ENCODE data around the gene MKX.

Gene MKX

DNA sequence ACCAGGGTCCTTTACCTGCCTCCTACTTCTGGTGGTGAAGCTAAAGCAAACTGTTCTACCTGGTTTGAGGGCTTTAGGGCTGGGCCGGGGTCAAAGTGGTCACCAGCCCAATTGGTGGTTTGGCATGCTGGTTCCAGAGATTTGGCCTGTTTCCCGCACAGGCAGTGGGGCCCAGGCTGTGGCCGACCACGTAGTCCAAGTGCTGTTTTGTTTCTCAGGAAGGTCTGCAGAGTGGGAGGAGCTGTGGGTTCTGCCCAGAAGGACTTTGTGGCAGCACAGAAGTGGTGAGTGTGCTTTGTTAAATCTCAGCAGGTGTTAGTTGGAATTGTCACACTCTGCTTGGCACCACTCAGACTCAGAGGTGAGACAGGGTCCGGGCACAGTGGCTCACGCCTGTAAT, 85.8 kb downstream of the MKX start:
- in situ Hi-C loops (cut with MboI; ENCODE audit: low sequenced_read_pairs): loop anchor here (10.0 kb wide), 1 partner anchor 215 kb away; no protein-coding TSS in a partner anchor

DNA sequence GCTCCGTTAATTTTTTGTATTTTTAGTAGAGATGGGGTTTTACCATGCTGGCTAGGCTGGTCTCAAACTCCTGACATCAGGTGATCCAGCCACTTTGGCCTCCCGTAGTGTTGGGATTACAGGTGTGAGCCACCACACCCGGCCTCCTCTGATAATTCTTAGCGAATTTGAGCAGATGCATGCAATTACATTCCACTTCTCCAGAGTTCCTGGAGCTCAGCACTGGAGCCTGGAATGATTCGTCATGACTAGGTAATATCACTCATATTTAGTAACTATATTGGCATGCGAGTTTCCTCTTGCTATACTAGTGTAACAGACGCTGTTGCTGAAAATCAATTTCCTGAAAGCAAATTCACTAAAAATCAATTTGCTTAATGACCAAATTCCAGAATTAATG, 86.8 kb downstream of the MKX start:
- in situ Hi-C loops (cut with MboI; ENCODE audit: low sequenced_read_pairs): loop anchor here (10.0 kb wide), 1 partner anchor 214 kb away; no protein-coding TSS in a partner anchor

DNA sequence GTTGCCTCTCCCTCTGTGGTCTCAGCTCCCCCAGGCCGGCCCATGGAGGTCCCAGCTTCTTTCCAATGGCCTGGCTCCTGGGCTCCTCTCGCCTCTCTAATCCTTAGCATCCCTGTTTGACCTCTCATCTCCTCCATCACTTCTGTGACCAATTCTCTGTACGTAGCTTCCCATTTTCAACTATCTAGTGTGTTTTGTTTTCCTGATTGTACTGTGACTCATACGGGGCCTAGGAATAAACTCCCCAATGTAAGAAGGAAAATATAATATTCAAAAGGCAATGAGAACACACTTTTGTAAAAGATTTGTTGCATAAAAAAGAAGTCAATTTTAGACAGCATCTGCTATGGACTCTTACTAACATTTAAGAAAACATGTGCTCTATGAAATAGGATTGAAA, 90.3 kb downstream of the MKX start:
- in situ Hi-C loops (cut with MboI; ENCODE audit: low sequenced_read_pairs): loop anchor here (10.0 kb wide), 1 partner anchor 210 kb away; no protein-coding TSS in a partner anchor

DNA sequence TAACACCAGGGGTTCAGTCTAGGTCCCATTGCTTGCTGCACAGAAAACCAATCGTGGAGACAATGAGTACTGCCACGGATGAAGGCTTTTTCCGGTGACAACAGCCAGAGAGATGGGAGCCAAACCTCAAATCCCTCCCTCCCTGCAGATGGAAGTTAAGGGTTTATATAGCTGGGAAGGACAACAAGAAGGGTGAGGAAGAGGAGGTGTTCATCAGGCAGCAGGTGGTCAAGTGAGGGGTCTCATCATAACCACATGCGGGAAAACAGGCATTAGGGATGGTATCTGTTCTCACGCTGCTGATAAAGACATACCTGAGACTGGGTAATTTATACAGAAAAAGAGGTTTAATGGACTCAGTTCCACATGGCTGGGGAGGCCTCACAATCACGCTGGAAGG, 91.3 kb downstream of the MKX start:
- in situ Hi-C loops (cut with MboI; ENCODE audit: low sequenced_read_pairs): loop anchor here (10.0 kb wide), 1 partner anchor 209 kb away; no protein-coding TSS in a partner anchor

DNA sequence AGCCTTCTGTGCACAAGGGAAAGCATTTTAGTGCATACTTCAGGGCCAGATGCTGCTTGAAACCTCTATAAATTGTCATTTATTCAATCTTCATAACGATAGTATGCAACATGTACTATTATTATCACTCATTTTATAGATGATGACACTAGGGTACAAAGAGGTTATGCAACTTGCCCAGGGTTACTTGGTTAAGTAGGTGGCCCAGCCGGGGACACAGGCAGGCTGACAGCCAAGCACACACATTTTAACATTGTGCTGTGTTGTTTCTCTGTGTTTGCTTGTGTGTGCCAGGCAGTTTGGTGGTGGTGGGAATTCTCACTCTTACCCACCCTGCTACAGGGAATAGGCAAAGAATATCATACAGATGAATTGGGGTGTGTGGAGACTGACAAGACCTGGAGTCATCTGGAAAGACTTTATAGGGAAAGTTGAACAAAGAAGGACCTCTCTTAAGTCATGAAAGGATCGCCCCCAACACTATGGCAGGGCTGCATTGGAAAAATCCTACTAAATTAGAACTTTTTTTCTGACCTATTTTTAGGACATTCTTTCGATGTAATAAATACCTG, 98.9 kb downstream of the MKX start:
- in situ Hi-C loops (cut with MboI; ENCODE audit: low sequenced_read_pairs): no loop called here

DNA sequence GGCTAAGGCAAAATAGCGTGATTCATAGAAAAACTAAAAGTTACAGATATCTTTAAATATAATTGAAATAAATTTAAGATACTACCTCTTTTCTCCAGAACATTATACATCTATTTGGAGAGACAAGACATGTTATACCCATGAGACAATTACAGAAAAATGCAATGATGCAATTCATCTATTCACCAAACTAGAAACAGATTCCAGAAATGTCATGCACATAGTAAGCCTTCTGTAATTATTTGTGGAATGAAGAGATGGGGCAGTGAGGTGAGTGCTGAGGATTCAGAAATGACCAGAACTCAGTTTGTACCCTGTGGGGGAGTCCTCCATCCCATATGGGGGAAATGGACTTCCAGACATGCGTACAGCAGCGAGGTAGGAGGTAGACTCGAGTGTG, 99.4 kb downstream of the MKX start:
- in situ Hi-C loops (cut with MboI; ENCODE audit: low sequenced_read_pairs): no loop called here

DNA sequence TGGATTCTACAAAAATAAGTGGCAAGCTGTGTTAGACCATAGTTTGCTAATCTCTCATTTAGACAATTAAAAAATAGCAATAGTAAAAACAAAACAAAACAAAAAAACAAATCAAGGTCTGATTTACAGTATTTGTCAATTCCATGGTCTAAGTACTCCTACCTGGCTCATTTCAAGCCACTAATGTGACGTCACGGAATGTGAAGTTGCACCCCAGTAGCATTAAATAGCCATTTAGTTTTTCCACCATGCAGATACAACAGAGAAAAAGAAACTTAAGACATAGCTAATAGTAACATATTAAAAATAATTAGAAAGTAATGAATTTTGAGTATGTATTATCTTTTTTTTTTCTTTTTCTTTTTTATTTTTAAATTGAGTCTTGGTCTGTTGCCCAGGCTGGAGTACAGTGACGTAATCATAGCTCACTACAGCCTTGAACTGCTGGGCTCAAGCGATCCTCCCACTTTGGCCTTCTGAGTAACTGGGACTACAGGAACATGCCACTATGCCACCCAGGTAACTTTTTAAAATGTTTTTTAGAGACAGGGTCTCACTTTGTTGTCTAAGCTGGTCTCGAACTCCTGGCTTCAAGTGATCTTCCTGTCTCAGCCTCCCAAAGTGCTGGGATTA, 101.2 kb downstream of the MKX start:
- in situ Hi-C loops (cut with MboI; ENCODE audit: low sequenced_read_pairs): no loop called here

DNA sequence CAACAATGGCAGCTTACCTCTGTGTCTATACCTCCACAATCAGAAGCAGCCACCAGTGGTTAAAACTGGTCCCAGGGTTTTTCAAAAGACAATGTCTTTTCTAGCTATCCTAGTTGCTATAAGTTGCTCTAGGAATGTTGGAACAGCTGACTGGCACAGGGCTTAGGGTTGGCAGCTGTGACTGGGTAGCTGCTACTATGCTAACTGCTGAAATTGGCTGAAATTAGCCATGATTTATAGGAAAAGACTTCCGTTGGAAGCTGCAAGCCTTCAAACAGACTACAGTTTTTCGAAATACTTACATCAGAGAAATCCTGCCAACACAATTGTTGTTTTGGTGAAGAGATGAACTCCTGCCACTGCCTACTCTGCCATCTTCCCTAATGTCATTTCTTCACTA, 102.3 kb downstream of the MKX start:
- in situ Hi-C loops (cut with MboI; ENCODE audit: low sequenced_read_pairs): no loop called here

DNA sequence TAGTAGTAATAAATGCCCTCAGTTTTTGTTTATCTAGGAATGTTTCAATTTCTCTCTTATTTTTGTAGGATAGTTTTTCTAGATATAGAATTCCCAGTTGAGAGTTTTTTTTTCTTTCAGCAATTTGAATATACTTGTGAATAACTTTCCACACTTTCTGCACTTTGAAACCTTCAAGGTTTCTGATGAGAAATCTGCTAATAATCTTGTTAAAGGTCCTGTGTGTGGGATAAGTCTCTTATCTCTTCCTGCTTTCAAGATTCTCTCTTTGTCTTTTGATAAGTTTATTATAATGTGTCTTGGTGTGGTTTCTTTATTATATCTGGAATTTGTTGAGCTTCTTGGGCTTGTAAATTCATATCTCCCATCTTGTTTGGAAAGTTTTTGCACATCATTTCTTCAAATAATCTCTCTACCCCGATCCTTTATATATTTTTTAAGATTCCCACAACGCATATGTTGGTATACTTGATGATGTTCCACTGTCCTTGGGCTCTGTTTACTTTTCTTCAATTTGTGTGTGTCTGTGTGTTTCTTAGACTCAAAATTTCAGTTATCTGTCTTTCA, 103.5 kb downstream of the MKX start:
- in situ Hi-C loops (cut with MboI; ENCODE audit: low sequenced_read_pairs): no loop called here

DNA sequence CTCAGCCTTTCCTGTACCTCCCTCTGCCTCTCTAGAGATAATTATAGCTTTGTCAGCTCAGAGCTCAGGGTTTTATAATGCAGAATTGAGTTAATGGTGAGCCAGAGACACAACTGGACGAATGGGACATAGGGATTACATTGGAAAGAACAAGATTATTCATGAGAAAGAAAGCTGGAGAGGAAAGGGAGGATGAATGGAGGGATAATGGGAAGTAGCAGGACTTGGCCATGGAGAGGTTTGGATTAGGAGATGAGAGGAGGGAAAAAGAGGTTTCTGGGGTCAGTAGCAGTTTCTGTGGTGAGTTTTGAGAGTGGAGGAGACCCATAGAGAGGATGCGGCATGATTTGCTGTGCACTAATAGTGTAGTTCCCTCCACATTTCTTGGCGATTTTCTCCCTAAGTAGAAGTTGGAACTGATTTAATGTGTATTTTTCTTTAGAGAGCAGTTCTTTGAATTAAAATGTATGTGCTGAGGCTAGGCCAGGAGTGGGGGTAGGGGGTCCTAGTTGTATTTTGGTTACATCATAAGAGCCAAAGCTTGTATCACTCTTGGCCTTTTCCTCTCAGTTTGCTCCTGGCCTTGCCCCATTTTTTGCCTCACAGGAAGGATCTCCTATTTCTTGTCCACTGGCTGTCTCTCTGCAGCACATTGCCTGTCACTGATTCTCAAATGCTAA, 107.4 kb downstream of the MKX start:
- in situ Hi-C loops (cut with MboI; ENCODE audit: low sequenced_read_pairs): no loop called here

DNA sequence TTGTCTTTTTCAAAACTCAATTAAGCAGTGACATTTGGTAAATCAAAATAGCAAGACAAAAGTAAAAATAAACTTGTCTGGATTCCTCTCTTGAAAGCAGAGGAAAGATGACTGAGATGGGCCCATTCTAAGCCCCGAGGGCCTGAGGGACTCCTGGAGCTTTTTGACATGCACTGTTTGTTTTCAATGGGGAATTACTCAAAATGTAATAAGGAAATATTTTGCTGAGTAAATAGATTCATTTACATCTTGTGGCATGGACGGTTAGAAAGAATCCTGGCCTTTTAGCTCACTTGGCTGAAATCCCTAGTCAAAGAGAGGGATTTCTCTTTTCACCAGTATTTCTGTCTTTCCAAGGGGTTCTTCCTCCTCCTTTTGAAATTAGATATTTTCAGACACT, 108.0 kb downstream of the MKX start:
- in situ Hi-C loops (cut with MboI; ENCODE audit: low sequenced_read_pairs): no loop called here

DNA sequence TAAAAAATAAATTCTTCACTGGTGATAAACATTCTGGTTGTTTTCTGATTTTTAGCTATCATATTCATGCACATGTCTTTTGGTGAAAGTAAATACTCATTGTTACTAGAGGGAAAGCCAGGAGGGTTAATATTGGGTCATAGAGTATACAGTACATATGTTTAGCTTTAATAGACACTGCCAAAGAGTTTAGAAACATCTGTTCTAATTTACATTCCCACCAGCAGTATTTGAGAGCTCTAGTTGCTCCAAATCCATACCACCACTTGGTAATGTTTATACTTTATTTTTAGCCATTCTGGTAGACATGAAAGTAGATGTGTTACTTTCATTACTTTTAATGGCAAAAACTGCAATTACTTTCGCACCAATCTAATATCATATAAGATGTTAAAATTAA, 108.8 kb downstream of the MKX start:
- in situ Hi-C loops (cut with MboI; ENCODE audit: low sequenced_read_pairs): no loop called here

DNA sequence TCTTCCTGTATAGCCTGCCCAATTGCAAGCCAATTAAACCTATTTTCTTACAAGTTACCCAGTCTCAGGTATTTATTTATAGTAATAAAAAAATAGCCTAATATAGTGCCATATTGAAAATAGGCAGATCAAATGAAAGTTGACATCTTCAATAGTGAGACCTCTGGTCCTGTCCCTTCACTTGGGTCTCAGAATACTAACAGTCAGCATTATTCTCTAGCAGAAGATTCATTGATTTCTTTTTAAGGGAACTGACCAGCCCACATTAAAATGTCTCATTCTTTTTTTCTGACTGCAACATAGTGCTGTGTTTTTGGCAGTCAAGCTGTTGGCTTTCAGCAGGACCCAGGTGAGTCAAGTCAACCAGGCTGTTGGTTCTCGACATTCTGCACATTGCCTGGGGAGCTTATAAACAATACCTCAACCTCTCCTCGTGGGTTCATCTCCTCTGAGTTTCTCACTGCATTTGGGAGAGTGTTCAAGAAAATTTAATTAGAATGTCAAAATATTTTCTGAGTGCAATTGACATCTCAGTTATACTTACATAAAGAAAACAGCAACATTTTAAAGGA, 109.8 kb downstream of the MKX start:
- in situ Hi-C loops (cut with MboI; ENCODE audit: low sequenced_read_pairs): no loop called here

DNA sequence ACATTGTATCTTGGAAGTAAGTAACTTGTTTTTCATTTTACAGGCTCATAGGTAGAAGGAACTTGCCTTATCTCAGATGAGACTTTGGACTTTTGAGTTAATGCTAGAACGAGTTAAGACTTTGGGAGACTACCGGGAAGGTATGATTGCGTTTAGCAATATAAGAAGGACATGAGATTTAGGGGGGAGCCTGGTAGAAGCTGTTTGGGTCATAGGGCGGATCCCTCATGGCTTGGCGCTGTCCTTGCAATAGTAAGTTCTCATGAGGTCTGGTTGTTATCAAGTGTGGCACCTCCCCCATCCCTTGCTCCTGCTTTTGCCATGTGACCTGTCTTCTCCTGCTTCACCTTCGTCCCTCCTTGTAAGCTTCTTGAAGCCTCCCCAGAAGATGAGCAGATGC, 110.3 kb downstream of the MKX start:
- in situ Hi-C loops (cut with MboI; ENCODE audit: low sequenced_read_pairs): no loop called here

DNA sequence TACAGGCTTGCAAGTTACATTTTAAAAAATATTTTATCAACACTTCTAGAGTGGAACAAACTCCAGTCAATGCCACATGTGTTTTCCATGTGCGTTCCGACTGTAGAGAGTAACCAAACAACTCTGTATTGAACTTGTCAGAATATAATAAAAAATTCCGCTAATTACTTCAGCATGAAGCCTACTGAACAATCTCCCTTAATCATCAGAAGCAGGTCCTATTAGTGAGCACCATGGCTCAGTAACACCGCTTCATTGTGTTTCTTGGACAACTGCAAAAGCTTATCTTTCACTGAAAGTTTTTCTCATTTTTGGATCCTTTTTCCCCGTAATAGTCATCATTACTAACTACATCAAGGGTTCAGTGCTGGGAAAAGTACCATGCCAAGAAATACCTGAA, 117.0 kb downstream of the MKX start:
- in situ Hi-C loops (cut with MboI; ENCODE audit: low sequenced_read_pairs): no loop called here

DNA sequence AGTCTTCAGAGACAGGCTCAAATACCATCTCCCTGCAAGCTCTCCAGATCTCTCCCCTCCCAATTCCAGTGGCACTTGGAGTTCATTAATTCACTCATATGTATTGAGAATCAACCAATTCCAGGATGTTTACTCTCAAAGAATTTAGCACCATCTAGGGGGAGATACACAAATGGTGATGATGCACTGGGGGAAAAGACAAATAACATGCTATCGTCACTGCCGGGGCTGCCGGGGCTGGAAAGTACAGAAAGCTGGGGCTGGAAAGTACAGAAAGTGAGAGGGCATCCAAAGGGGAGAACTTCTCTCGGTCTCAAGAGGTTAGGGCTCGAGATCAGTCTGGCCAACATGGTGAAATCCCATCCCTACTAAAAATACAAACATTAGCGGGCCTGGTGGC, 118.7 kb downstream of the MKX start:
- in situ Hi-C loops (cut with MboI; ENCODE audit: low sequenced_read_pairs): no loop called here

DNA sequence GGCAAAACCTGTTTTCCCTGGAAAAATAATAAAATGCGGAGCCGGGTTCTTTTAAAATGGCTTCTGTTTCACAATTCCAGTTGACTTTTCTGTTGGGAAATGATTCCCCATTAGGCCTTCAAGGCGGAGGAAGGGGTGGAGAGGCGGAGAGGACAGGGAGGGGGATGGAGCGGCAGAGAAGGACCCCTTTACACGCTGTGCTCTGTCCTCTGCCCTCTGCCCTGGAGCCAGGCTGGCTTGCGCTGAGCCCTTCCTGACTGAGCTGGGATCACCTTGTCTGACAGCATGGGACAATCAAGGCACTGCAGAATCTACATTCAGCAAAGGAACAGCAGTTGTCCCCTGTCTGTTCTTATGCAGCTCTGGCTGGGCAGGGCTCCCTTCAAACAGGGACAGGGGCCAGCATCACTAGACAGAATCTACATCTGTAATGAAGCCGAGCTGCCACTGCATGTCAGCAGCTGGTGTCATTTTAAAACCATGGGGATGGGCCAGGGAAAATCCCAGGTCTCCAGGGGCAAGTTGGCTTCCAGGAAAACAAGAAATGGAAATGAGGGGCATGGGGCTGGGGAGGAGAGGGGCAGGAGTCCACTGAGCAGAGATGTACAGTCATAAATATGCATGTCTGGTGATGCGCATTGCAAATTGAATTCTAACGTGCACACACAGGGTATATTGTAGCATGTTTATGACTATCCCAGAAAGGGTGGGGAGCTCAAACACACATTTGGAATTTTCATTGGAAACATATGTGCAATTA, 120.0 kb downstream of the MKX start:
- in situ Hi-C loops (cut with MboI; ENCODE audit: low sequenced_read_pairs): no loop called here

DNA sequence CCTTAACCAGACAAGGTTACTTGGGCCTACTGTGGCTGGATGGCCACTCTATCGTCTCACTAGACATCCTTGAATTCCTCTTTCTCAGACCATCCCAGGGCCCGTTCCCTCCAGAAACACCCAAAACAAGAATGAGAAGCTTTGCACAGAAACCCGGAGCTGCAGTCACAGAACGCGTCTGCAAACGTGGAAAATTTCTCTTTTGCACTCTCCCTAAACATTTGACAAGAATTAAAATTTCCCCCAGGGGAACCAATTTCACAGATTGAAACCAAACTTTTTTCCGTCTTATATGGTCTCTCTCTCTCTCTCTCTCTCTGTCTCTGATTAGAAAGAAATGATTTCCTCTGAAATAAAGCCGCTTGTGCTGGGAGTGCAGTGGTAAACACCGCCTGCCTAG, 120.7 kb downstream of the MKX start:
- in situ Hi-C loops (cut with MboI; ENCODE audit: low sequenced_read_pairs): no loop called here
